Muscle layer of duodenum (tissue), 2 donors: ENCODE measurements around the gene CDK13.
A peak's percentile ranks its signal among the peaks of the same experiment; 100 is the strongest.
"Not testable (repeated sequence)": the region's sequence is repeated elsewhere in the genome, so short reads cannot be mapped to it uniquely, and the experiment has no call there.

ENCODE experiments used
- H3K27ac ChIP-seq: one replicate; pipeline ENCODE4 v1.7.0; 2013; ENCODE audit warnings: mild to moderate bottlenecking, low read length
- H3K27me3 ChIP-seq: one replicate; pipeline ENCODE4 v1.7.0; 2013; ENCODE audit warnings: low read depth, mild to moderate bottlenecking, control low read depth, low read length
- H3K36me3 ChIP-seq, 2 donors: one replicate each; pipeline ENCODE4 v1.7.0; 2013; ENCODE audit warnings: low read length in 2 of 2, control low read depth in 1 of 2, mild to moderate bottlenecking in 1 of 2; ENCODE audit not compliant: insufficient read depth in 2 of 2, control insufficient read depth in 1 of 2
- H3K4me1 ChIP-seq, 2 donors: one replicate each; pipeline ENCODE4 v1.7.0; 2013; ENCODE audit warnings: low read length in 2 of 2, mild to moderate bottlenecking in 2 of 2, control low read depth in 1 of 2, moderate library complexity in 1 of 2; ENCODE audit not compliant: insufficient read depth in 2 of 2, control insufficient read depth in 1 of 2
- H3K4me3 ChIP-seq, 2 donors: one replicate each; pipeline ENCODE4 v1.7.0; 2013; ENCODE audit warnings: low read length in 2 of 2, low read depth in 1 of 2, mild to moderate bottlenecking in 1 of 2
- H3K9me3 ChIP-seq, 2 donors: one replicate each; pipeline ENCODE4 v1.7.0; 2013; ENCODE audit warnings: low read length in 2 of 2, control low read depth in 1 of 2, mild to moderate bottlenecking in 1 of 2; ENCODE audit not compliant: control insufficient read depth in 1 of 2
- donor health status: healthy.

CDK13 gene

DNA sequence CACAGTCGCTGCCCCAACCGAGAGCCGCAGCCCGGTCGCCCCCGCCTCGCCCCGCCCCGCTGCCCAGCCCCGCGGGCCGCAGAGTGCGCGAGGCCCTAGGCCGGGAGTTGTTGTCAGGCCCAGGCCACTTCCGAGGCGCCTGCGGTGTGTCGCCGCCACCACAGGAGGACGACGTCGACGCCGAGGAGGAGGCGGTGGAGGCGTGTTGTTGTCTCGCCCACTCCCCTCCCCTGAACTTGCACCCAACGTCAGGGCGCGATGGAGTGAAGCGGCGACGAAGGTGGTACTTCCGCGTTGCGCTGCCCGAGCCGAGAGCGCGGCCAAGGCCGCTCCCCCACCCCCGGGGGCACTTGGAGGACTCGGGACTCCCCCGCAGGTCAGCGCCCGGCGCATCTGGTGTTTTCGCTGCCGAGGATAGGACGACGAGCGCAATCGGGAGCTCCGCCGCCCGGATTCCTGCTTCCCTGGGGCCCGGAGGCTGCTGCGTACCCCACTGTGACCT lies at the start of gene CDK13:
Gene CDK13 (plus strand): TSS at position 286 of the 502 bp plus-strand sequence. CDS start 386 bp downstream, outside the sequence.
- Histone ChIP-seq H3K4me3 (peak within 1 kb of the TSS; percentile 90 to 92), H3K36me3 (peaks cover 0 to 8% of the 10 kb centered on the region in 2 donors), H3K4me1 (peaks cover 9 to 19% of the 10 kb centered on the region in 2 donors), H3K9me3 (no peaks in the 10 kb centered on the region), H3K27me3 (no peaks in the 10 kb centered on the region), H3K27ac (peak within 1 kb of the TSS; percentile 98)

DNA sequence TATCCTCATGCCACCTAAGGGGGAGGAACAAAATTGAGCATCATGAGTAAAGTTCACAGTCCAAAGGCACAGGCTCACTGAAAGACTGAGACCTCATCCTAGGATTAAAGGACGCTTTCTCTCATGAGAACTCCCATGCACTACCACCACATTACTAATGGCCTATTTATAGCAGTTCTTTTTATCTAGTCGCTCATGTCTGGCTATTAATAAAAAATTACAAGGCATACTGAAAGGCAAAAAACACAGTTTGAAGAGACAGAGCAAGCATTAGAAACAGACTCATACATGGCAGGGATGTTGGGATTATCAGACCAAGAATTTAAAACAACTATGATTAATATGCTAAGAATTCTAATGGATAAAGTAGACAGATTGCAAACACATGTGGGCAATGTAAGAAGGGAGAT lies 46.0 kb upstream of the CDK13 start:
- Histone ChIP-seq H3K9me3 (peaks cover 0 to 6% of the 10 kb centered on the region in 2 donors), H3K27me3 (no peaks in the 10 kb centered on the region), H3K4me3 (no peak overlapping the region), H3K36me3 (no peaks in the 10 kb centered on the region), H3K4me1 (no peaks in the 10 kb centered on the region), H3K27ac (no peak overlapping the region)

DNA sequence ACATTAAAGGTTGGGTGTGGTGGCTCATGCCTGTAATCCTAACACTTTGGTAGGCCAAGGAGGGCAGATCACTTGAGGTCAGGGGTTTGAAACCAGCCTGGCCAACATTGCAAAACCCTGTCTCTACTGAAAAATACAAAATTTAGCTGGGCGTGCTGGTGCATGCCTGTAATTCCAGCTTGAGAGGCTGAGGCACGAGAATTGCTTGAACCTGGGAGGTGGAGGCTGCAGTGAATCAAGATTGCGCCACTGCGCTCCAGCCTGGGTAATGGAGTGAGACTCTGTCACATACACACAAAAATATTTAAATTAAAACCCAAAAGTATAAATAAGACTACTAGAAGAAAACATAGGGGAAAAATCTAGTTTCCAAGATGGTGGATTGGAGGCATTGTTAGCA lies 41.9 kb upstream of the CDK13 start:
- Histone ChIP-seq H3K4me3 (no peak overlapping the region), H3K27ac (no peak overlapping the region), H3K4me1 (no peaks in the 10 kb centered on the region), H3K27me3 (no peaks in the 10 kb centered on the region), H3K9me3 (peaks cover 0 to 8% of the 10 kb centered on the region in 2 donors), H3K36me3 (no peaks in the 10 kb centered on the region)

DNA sequence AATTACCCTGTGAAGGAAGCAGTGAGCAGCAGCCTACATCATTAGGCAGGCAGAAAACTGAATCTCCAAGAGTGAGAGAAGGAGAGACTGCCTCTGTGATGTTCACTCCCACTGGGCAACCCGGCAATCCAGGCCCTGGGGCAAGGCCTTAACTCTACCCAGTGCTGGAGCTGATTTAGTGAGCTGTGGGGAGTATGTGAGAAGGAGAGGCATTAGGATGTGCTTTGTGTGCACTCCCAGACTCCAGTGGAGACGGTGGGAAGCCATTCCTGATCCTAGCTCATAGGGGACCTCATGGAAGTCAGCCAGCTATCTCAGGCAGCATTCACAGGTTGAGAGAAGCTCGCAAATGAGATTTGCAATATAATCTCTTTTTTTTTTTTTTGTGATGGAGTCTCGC lies 41.1 kb upstream of the CDK13 start:
- no peaks in the 10 kb centered on the region for H3K27me3 ChIP-seq
- no peak overlapping the region for H3K27ac ChIP-seq
- no peaks in the 10 kb centered on the region for H3K4me1 ChIP-seq
- H3K36me3 ChIP-seq: no peaks in the 10 kb centered on the region
- no peak overlapping the region for H3K4me3 ChIP-seq
- H3K9me3 ChIP-seq: peaks cover 0 to 8% of the 10 kb centered on the region in 2 donors

DNA sequence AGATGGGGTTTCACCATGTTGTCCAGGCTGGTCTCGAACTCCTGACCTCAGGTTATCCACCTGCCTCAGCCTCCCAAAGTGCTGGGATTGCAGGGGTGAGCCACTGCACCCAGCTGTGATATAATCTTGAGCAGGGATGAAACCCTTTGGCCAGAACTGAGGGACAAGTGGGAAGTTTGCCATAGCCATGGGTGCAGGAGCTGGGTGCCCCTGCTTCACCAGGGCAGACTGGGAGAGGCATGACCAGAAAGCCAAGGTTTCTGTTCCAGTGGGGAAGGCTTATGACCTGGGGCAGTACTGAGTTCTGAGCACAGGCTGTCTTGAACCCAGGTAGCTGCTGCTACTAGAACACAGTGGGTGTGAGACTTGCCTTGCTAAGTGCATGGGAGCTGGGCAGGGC lies 40.5 kb upstream of the CDK13 start:
- Histone ChIP-seq H3K9me3 (peaks cover 0 to 8% of the 10 kb centered on the region in 2 donors), H3K4me3 (no peak overlapping the region), H3K4me1 (no peaks in the 10 kb centered on the region), H3K36me3 (no peaks in the 10 kb centered on the region), H3K27ac (no peak overlapping the region), H3K27me3 (no peaks in the 10 kb centered on the region)

DNA sequence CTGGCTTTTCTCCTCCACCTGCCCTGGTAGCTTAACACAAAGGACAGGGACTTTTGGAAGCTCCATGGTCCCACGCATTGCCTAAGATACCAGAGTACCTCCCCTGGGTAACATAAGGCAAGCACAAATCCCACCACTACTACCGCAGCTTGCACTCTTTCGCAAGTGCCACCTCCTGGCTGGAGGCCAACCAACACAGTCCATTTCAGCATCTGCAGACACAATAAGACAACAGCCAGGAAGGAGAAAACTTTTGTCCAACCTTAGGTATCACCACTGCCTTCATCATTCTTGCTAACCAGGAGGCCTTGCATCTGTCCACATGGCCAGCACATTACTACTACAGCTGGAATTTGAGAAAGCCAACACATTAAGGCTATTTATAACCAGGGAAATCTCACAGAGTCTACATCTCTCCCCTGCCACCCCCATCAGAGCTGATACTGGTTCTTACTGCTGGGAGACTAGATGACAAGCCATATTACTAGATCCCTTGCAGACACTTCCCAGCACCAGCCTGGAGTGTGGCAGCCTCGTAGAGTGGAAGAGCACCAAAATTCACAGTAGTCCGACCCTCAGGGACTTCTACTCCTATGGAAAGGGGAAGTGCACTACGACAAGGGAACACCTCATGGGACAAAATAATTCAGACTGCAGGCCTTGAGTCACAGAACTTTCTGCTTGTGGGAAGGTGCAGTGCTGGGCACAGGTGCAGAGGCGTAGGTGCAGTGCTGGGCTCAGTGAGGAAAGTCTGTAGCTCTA lies 39.8 kb upstream of the CDK13 start:
- no peak overlapping the region for H3K27ac ChIP-seq
- no peaks in the 10 kb centered on the region for H3K36me3 ChIP-seq
- no peaks in the 10 kb centered on the region for H3K27me3 ChIP-seq
- peaks cover 0 to 8% of the 10 kb centered on the region in 2 donors for H3K9me3 ChIP-seq
- H3K4me3 ChIP-seq: no peak overlapping the region
- no peaks in the 10 kb centered on the region for H3K4me1 ChIP-seq

DNA sequence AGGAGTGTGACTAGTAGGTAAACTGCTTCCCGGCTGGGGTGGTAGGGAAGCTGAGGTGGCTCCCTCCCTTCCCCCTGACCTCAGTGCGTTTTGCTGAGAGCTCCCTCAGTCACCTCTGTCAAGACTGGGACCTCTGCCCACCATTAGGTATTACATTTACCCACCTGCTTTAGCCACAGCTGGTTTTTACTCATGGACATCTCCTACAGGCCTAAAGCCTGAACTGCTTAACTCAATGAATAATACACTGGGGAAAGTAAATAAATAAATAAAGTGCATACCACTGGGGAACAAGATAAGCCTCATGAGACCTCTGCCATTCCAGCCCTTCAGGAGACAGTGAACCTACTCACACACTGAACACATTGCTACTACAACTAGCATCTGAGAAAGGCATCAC lies 38.9 kb upstream of the CDK13 start:
- no peak overlapping the region for H3K27ac ChIP-seq
- no peaks in the 10 kb centered on the region for H3K4me1 ChIP-seq
- H3K36me3 ChIP-seq: no peaks in the 10 kb centered on the region
- H3K9me3 ChIP-seq: peaks cover 0 to 8% of the 10 kb centered on the region in 2 donors
- H3K27me3 ChIP-seq: no peaks in the 10 kb centered on the region
- H3K4me3 ChIP-seq: no peak overlapping the region

DNA sequence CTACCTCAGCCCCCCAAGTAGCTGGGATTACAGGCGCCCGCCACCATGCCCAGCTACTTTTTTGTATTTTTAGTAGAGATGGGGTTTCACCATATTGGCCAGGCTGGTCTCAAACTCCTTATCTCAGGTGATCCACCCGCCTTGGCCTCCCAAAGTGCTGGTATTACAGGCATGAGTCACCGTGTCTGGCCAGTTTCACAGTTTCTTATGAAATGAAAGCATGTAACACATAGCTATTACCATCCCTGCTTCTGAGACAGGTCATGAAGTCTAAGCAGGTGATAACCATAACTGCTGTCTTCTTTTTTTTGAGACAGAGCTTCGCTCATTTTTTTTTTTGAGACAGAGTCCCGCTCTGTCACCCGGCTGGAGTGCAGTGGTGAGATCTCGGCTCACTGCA lies 34.2 kb upstream of the CDK13 start:
- H3K36me3 ChIP-seq, H3K27me3 ChIP-seq: not testable (repeated sequence)

DNA sequence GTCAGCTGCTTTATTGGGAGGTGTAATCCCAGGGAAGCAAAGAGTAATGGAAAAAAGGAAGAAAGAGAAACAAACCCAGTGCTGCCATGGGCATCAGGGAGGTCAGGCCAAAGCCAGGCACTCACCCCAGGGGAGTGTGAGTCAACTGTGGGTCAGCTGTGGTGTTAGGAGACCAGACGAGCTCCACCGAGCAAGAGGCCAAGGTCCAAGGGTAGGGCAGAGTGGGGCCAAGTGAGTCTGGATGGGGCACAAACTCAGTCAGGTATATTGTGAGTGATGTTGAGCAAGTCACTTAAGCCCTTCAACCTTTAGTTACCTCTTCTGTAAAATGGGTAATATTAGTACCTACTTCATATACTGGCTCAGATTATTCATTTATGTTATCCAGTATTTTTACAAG lies 30.4 kb upstream of the CDK13 start:
- H3K4me3 ChIP-seq: no peak overlapping the region
- H3K9me3 ChIP-seq: no peaks in the 10 kb centered on the region
- H3K4me1 ChIP-seq: no peaks in the 10 kb centered on the region
- H3K27me3 ChIP-seq: no peaks in the 10 kb centered on the region
- no peaks in the 10 kb centered on the region for H3K36me3 ChIP-seq
- H3K27ac ChIP-seq: no peak overlapping the region

More for the DNA sequence above, 34.2 kb upstream of the CDK13 start:
- not testable (repeated sequence) for H3K4me1 ChIP-seq, H3K9me3 ChIP-seq, H3K27ac ChIP-seq, H3K4me3 ChIP-seq

DNA sequence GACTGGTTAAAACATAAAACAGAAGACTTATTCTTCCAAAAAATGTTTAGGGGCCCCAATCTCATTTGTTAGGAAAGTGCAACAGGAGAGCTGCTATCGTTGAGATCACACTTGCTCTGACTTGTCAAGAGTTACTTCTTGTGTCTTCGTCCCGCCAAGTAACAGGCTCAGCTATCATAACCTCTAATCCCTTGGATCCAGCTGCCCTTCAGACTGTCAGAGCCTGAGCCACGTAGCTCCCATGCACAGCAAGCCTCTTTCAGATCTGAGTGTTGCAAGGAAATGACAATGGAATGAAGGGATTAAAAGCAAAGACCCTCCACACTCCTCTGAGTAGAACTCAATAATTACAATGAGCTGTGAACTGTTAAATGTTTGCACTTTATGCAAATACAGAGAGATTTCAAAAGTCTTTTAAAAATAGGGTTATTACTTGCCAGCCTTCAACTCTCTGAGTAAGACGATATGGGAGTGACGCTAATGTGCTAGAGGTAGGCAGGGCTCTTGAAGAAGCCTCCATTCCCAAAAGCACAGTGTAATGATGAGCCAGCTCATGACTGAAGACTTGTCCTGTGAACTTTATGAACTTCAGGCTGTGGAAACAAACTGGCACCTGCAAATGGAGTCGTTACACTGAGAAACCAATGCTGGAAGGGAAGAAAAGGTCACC lies 28.4 kb upstream of the CDK13 start:
- no peaks in the 10 kb centered on the region for H3K27me3 ChIP-seq
- H3K4me1 ChIP-seq: no peaks in the 10 kb centered on the region
- no peak overlapping the region for H3K4me3 ChIP-seq
- no peaks in the 10 kb centered on the region for H3K36me3 ChIP-seq
- H3K9me3 ChIP-seq: no peaks in the 10 kb centered on the region
- H3K27ac ChIP-seq: no peak overlapping the region

DNA sequence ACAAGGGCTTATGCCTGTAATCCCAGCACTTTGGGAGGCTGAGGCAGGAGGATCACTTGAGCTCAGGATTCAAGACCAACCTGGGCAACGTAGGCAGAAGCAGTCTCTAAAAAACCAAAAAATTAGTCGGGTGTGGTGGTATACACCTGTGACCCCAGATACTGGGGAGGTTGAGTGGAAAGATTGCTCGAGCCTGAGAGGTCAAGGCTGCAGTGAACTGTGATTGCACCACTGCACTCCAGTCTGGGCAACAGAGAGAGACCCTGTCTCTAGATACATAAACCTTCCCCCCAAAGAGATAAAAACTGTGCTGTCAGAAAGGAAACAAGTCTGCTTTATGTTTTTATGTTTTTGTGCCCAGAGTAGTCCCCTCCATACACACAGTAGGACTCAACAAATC lies 27.5 kb upstream of the CDK13 start:
- H3K27me3 ChIP-seq: no peaks in the 10 kb centered on the region
- no peaks in the 10 kb centered on the region for H3K9me3 ChIP-seq
- H3K4me1 ChIP-seq: no peaks in the 10 kb centered on the region
- no peaks in the 10 kb centered on the region for H3K36me3 ChIP-seq
- no peak overlapping the region for H3K4me3 ChIP-seq
- H3K27ac ChIP-seq: no peak overlapping the region
